Measurements from ENCODE around the gene PAPOLG.

GRCh38 chr2:60745761-60746160 lies 10.3 kb upstream of the PAPOLG start:
- no peak for TF ChIP-seq EZH2 (IDR thresholded peaks at IDR 0.05)
- TF ChIP-seq POLR2AphosphoS5 (IDR thresholded peaks at IDR 0.05; ENCODE audit: borderline replicate concordance, low read depth, low read length), result no peak
- no peak for TF ChIP-seq FOXP2 (optimal IDR thresholded peaks at IDR 0.05; ENCODE audit: control extremely low read depth, extremely low read length, insufficient read depth)
